Measurements from ENCODE around the gene FAM83B. TPM values are rescaled to one million over a fixed set of nuclear protein-coding genes. Genes with fewer than 3 reads are reported as not detected.

Gene FAM83B
- total and polyA plus RNA-seq, 2 of the 13 experiments (the other 11 are each of a cell fraction or from before 2014, with no cell fraction given), result not detected

DNA sequence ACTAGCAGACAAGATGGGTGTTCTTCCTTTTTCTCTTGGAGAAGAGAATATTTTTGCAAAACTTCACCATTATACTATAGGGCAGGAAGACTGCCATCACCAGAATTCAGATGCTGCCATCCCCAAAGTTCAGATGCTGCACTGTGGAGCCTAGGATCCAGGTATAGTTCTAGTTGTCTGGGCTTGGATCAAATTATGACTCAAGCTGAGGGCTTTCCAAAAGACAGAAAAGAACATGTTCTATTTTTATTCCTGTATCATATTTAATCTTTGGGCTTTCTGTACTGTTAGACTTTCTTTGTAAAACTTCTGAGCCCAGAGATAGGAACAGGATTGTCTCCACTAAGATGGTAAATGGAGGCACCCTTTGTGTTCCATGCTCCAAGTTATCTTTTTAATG, 22.0 kb downstream of the FAM83B start (continued):
- TF ChIP-seq, protein P1, sequence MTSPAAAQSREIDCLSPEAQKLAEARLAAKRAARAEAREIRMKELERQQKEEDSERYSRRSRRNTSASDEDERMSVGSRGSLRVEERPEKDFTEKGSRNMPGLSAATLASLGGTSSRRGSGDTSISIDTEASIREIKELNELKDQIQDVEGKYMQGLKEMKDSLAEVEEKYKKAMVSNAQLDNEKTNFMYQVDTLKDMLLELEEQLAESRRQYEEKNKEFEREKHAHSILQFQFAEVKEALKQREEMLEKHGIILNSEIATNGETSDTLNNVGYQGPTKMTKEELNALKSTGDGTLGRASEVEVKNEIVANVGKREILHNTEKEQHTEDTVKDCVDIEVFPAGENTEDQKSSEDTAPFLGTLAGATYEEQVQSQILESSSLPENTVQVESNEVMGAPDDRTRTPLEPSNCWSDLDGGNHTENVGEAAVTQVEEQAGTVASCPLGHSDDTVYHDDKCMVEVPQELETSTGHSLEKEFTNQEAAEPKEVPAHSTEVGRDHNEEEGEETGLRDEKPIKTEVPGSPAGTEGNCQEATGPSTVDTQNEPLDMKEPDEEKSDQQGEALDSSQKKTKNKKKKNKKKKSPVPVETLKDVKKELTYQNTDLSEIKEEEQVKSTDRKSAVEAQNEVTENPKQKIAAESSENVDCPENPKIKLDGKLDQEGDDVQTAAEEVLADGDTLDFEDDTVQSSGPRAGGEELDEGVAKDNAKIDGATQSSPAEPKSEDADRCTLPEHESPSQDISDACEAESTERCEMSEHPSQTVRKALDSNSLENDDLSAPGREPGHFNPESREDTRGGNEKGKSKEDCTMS (CRISPR knock-in tag; conservative IDR thresholded peaks at IDR 0.05), result no peak

DNA sequence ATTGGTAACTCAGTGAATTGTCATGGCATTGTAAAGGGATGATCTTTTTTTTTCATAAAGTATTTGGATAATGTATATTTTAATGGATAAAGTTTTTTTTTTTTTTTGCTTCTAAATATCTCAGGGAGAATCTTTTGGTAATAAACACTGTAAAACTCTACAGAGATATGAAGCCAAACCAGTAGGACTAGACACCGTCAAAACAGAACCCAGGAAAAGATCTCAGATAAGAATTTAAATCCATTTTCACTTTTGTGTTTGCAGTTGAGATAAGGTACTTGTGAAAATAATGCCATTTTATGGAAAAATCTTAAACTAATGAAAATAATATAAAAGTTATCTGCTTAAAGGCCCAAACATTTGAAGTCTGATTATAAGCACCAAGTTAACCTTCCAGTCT, 27.0 kb downstream of the FAM83B start:
- 0% methylated on average over 1 of the region's 1 CpG for WGBS (ENCODE audit: low lambda C conversion rate)
- no peaks in the 10 kb centered on the region for H3K4me1 ChIP-seq (ENCODE audit: insufficient read depth, low read length)
- no peaks in the 10 kb centered on the region; the same call in 1 of the 2 replicates for H4K20me1 ChIP-seq (ENCODE audit: insufficient read depth, low read length)
- no peak for ATAC-seq
- CTCF ChIA-PET (ENCODE audit: low intra/inter-chr PET ratio, low total read pairs), result no interaction called here
- TF ChIP-seq ZNF343 (CRISPR knock-in tag; IDR thresholded peaks at IDR 0.05), result no peak
- no peak for TF ChIP-seq ZNF256 (CRISPR knock-in tag; conservative IDR thresholded peaks at IDR 0.05)
- no peak for TF ChIP-seq ZNF781 (CRISPR knock-in tag; IDR thresholded peaks at IDR 0.05; ENCODE audit: borderline replicate concordance, not compliant biosample characterization)
- no peak for TF ChIP-seq ZNF746 (CRISPR knock-in tag; IDR thresholded peaks at IDR 0.05)
- no peak for TF ChIP-seq ZNF124 (CRISPR knock-in tag; IDR thresholded peaks at IDR 0.05)
- no peak for TF ChIP-seq KMT2A (CRISPR knock-in tag; IDR thresholded peaks at IDR 0.05)
- no peak overlapping the region for H2AFZ ChIP-seq (ENCODE audit: low read length)
- H3K79me2 ChIP-seq (ENCODE audit: insufficient read depth, low read length), result no peaks in the 10 kb centered on the region
- no peak overlapping the region for H3K4me2 ChIP-seq (ENCODE audit: low read depth, low read length)
- no peaks in the 10 kb centered on the region for H3K36me3 ChIP-seq (replicated peaks in 1 of 2; ENCODE audit: control insufficient read depth in 1 of 2, insufficient read depth in 2 of 2, low read length in 2 of 2)
- no peak overlapping the region for H3K4me3 ChIP-seq (replicated peaks in 1 of 3; ENCODE audit: insufficient read depth in 1 of 3, low read depth in 2 of 3, low read length in 3 of 3)
- no peak overlapping the region for H3K9ac ChIP-seq (ENCODE audit: insufficient read depth, low read depth, low read length)
- FAIRE-seq, result no peak
- intact Hi-C loops (cut with micrococcal nuclease; ENCODE audit: unreplicated experiment) (no loop called here), in situ Hi-C loops (cut with HindIII; ENCODE audit: extremely low pct_ligation_motif_present, low pct_unique_long_range_greater_than_20kb) (no loop called here)
- POLR2A ChIA-PET, result no interaction called here
- no peak overlapping the region for H3K27ac ChIP-seq (ENCODE audit: extremely low read length, insufficient read depth, low read length)
- no TSS peak for BruUV-seq (replicated peaks)
- DNase-seq (ENCODE audit: low spot score), result no peak
- no peaks in the 10 kb centered on the region for H3K27me3 ChIP-seq (ENCODE audit: control insufficient read depth in 1 of 2, insufficient read depth in 2 of 2, low read length in 2 of 2)
- H3K9me3 ChIP-seq (ENCODE audit: low read length), result no peaks in the 10 kb centered on the region

Measured in HepG2 (cell line).